ENCODE results near the gene HIF3A. TPM values are rescaled to one million over a fixed set of nuclear protein-coding genes. Genes with fewer than 3 reads are reported as not detected.

HIF3A gene
- total and polyA plus RNA-seq, 2 of the 8 experiments (the other 6 are each of a cell fraction or from before 2014, with no cell fraction given) = 38.6 to 38.8 TPM

GRCh38 chr19:46306501-46306900 lies 9.7 kb downstream of the HIF3A start:
- WGBS, 2 experiments (ENCODE audit: extremely low coverage in 1 of 2, insufficient coverage in 1 of 2, insufficient read length in 1 of 2, insufficient replicate concordance in 2 of 2, low coverage in 1 of 2, low lambda C conversion rate in 2 of 2, missing lambda C conversion rate in 1 of 2) = 96% methylated on average over 3 of the region's 3 CpGs; no CpG with 5 or more reads in 1 of the 2 experiments
- H3K79me2 ChIP-seq (ENCODE audit: control insufficient read depth in 1 of 2, insufficient read depth in 2 of 2, low read length in 2 of 2) = no peaks in the 10 kb centered on the region
- no peak overlapping the region for H4K5ac ChIP-seq (ENCODE audit: insufficient read length, low read depth, low read length)
- no peak overlapping the region for H3K56ac ChIP-seq (replicated peaks; ENCODE audit: insufficient read length, low read depth, low read length)
- no peak overlapping the region for H2AK5ac ChIP-seq (ENCODE audit: low read depth, low read length)
- H3K23ac ChIP-seq (ENCODE audit: insufficient read length) = no peak overlapping the region
- H4K8ac ChIP-seq (ENCODE audit: extremely low read depth, insufficient read depth, low read length) = no peak overlapping the region
- peaks cover 7 to 57% (median 34%) of the 10 kb centered on the region in 4 experiments; a peak in 7 of 8 replicates for H3K36me3 ChIP-seq (ENCODE audit: control insufficient read depth in 2 of 4, insufficient read depth in 4 of 4, low read length in 3 of 4)
- H2BK12ac ChIP-seq (ENCODE audit: low read depth, low read length) = no peak overlapping the region
- no peak overlapping the region for H2BK120ac ChIP-seq (replicated peaks; ENCODE audit: low read depth, low read length)
- peaks cover 10 to 13% of the 10 kb centered on the region in 2 experiments; a peak in 3 of 4 replicates for H3K9me3 ChIP-seq (ENCODE audit: insufficient read depth in 2 of 2, low read depth in 1 of 2, low read length in 1 of 2)
- DNase-seq (ENCODE audit: low read depth in 1 of 2, low spot score in 2 of 2) = no peak
- H3K18ac ChIP-seq (ENCODE audit: extremely low read depth, low read length) = no peak overlapping the region
- H3K4me3 ChIP-seq (ENCODE audit: extremely low read depth in 1 of 4, insufficient read depth in 2 of 4, low read depth in 3 of 4, low read length in 4 of 4) = no peak overlapping the region
- H3K4me2 ChIP-seq (ENCODE audit: insufficient read depth in 1 of 2, low read depth in 2 of 2, low read length in 2 of 2) = no peak overlapping the region
- H3K27me3 ChIP-seq (replicated peaks in 1 of 4; ENCODE audit: control insufficient read depth in 3 of 4, extremely low read depth in 1 of 4, insufficient read depth in 3 of 4, low read length in 3 of 4) = no peaks in the 10 kb centered on the region
- FAIRE-seq = no peak
- H2BK20ac ChIP-seq (ENCODE audit: low read length) = no peak overlapping the region
- no peak overlapping the region for H3K27ac ChIP-seq (ENCODE audit: low read depth, low read length)
- H3K4ac ChIP-seq (replicated peaks; ENCODE audit: insufficient read length, low read depth, low read length) = no peak overlapping the region
- peaks cover 0 to 3% of the 10 kb centered on the region in 2 experiments for H4K20me1 ChIP-seq (replicated peaks in 1 of 2; ENCODE audit: control insufficient read depth in 1 of 2, insufficient read depth in 2 of 2, low read length in 2 of 2)
- no peak overlapping the region for H3K9ac ChIP-seq (replicated peaks in 1 of 4; ENCODE audit: extremely low read depth in 1 of 4, low read depth in 3 of 4, low read length in 3 of 4)
- peaks cover 0 to 12% (median 11%) of the 10 kb centered on the region in 4 experiments; a peak in 6 of 7 replicates for H3K4me1 ChIP-seq (replicated peaks in 1 of 4; ENCODE audit: control insufficient read depth in 3 of 4, insufficient read depth in 4 of 4, low read length in 3 of 4)
- peaks cover 6% of the 10 kb centered on the region; the same call in 1 of the 2 replicates for H3K23me2 ChIP-seq (ENCODE audit: low read depth, low read length)
- no peak overlapping the region for H2BK5ac ChIP-seq (ENCODE audit: low read depth, low read length)
- ChIA-PET POLR2A (ENCODE audit: partially characterized antibody) (interaction anchor here (0.9 to 2.6 kb wide), 3 partner anchors 9 to 16 kb away, joined by 3 to 8 read pairs (median 6); no protein-coding TSS in a partner anchor), CTCF (ENCODE audit: partially characterized antibody) (interaction anchor here (0.8 to 1.5 kb wide), 4 partner anchors 24 to 228 kb away, joined by 3 to 5 read pairs (median 4); no protein-coding TSS in a partner anchor)
- H2AFZ ChIP-seq (ENCODE audit: low read length) = no peak overlapping the region
- H2BK15ac ChIP-seq (ENCODE audit: low read length) = no peak overlapping the region
- H4K91ac ChIP-seq (replicated peaks; ENCODE audit: insufficient read length, low read length) = no peak overlapping the region
- H3K79me1 ChIP-seq (ENCODE audit: low read depth, low read length) = no peaks in the 10 kb centered on the region
- no peak overlapping the region for H3K14ac ChIP-seq (ENCODE audit: insufficient read length)
- TF ChIP-seq SUZ12 (IDR thresholded peaks at IDR 0.05; ENCODE audit: low read length) (no peak), SP2 (IDR thresholded peaks at IDR 0.05; ENCODE audit: low read length) (no peak), RXRA (IDR thresholded peaks at IDR 0.05; ENCODE audit: insufficient read depth, low read depth, low read length) (no peak), BRCA1 (IDR thresholded peaks at IDR 0.05; ENCODE audit: low read depth, low read length) (no peak), SP4 (IDR thresholded peaks at IDR 0.05; ENCODE audit: low read length) (no peak), CHD2 (IDR thresholded peaks at IDR 0.05; ENCODE audit: low read length) (no peak), ATF2 (IDR thresholded peaks at IDR 0.05; ENCODE audit: low read length) (no peak), HDAC6 (IDR thresholded peaks at IDR 0.05; ENCODE audit: low read depth, low read length) (no peak), BCL11A (IDR thresholded peaks at IDR 0.05; ENCODE audit: low read depth in 2 of 2, low read length in 2 of 2) (no peak), PHF8 (conservative IDR thresholded peaks at IDR 0.05; ENCODE audit: low read depth, low read length) (no peak)
- TF ChIP-seq, protein P1, sequence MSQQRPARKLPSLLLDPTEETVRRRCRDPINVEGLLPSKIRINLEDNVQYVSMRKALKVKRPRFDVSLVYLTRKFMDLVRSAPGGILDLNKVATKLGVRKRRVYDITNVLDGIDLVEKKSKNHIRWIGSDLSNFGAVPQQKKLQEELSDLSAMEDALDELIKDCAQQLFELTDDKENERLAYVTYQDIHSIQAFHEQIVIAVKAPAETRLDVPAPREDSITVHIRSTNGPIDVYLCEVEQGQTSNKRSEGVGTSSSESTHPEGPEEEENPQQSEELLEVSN (IDR thresholded peaks at IDR 0.05) = no peak

Data from H1 (cell line).